ENCODE results near the gene CACNA2D1. TPM values are rescaled to one million over a fixed set of nuclear protein-coding genes. Genes with fewer than 3 reads are reported as not detected.

CACNA2D1 gene
- total RNA-seq, 4 donors from 2014 or later = 30.6 to 60.0 (median 45.7) TPM

DNA sequence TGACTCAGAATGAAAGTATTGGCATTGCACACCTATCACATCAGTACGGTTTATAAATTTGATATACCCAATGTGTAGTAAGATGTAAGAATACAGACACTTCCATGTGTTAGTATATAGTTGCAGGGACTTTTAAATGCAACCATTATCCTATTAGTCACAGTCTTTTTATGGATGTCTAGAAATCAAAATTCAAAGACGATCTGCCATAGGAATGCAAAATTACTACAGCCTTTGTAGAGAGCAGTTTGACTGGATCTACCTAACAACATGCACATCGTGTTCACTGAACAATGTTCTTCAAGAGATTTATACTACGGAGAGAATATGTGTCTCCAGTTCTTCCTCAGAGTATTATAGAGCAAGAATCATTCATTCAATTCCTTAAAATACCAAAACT lies 356.5 kb downstream of the CACNA2D1 start:
- H3K27ac ChIP-seq (replicated peaks in 1 of 4) = no peak overlapping the region
- WGBS = 92% methylated on average over 4 of the region's 4 CpGs
- intact Hi-C loops (cut with DNase I) = no loop called here
- TF ChIP-seq EP300 (IDR thresholded peaks at IDR 0.05) = no peak
- no peak for TF ChIP-seq POLR2A (IDR thresholded peaks at IDR 0.05; ENCODE audit: low read depth)
- no peak for TF ChIP-seq CTCF (IDR thresholded peaks at IDR 0.05)
- TF ChIP-seq POLR2AphosphoS5 (IDR thresholded peaks at IDR 0.05) = no peak
- H3K4me3 ChIP-seq = no peak overlapping the region
- H3K36me3 ChIP-seq = peaks cover 0 to 14% (median 3%) of the 10 kb centered on the region in 4 donors
- H3K4me1 ChIP-seq = no peaks in the 10 kb centered on the region
- H3K27me3 ChIP-seq = no peaks in the 10 kb centered on the region
- no peaks in the 10 kb centered on the region for H3K9me3 ChIP-seq
- DNase-seq (ENCODE audit: extremely low spot score) = no peak

DNA sequence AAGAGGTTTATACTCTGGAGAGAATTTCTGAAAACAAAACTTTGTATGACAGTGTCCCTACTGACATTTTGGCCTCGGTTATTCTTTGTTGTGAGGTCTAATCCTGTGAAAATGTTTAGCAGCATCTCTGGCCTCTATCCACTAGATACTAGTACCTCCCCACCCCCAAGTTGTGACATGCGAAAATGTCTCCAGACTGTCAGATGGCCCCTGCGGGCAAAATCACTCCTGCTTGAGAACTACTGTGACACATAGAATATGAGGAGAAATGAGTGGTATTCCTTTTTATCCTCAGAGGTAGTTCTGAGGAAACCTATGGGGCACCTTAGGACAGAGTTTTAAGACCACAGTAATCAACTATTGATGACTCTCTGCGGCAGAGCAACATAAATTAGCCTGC lies 358.5 kb downstream of the CACNA2D1 start:
- peaks cover 0 to 18% (median 3%) of the 10 kb centered on the region in 4 donors for H3K36me3 ChIP-seq
- no peaks in the 10 kb centered on the region for H3K27me3 ChIP-seq
- H3K4me1 ChIP-seq = peaks cover 0 to 6% (median 6%) of the 10 kb centered on the region in 4 donors
- no peaks in the 10 kb centered on the region for H3K9me3 ChIP-seq
- intact Hi-C loops (cut with DNase I) = no loop called here
- no peak for DNase-seq (ENCODE audit: extremely low spot score)
- no peak overlapping the region for H3K27ac ChIP-seq (replicated peaks in 1 of 4)
- TF ChIP-seq POLR2AphosphoS5 (IDR thresholded peaks at IDR 0.05) = no peak
- TF ChIP-seq EP300 (IDR thresholded peaks at IDR 0.05) = no peak
- no peak for TF ChIP-seq CTCF (IDR thresholded peaks at IDR 0.05)
- no peak overlapping the region for H3K4me3 ChIP-seq
- 98% methylated on average over 4 of the region's 4 CpGs for WGBS

DNA sequence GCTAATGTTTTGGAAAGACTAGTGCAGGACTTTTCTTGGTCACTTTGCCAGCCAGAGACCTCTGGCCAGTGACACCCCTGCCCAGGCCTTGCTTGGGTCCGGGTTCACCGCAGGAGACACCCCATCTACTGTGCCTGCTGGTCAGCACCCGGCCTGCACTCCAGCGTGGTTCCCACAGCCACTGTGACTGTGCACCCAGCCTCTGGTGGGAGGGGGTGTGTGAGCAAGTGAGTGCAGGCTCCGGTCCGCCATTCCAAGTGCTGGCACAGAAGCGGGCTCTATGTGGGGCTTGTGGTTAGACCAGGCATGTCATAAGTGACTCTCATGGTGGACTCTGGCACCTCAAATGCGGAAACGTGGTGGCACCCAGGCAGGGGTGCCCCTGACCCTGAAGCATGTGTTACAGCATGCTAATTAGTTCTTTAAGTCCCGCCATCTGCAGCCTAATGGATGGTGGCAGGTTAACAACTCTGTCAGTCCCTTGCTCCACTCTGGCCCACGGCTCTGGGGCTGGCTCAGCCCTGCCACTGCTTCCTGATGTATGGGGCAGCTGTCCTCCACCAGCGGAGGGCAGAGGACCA lies 361.8 kb downstream of the CACNA2D1 start:
- no peak for DNase-seq (ENCODE audit: extremely low spot score)
- Histone ChIP-seq H3K36me3 (peaks cover 0 to 18% (median 3%) of the 10 kb centered on the region in 4 donors), H3K9me3 (no peaks in the 10 kb centered on the region), H3K4me3 (no peak overlapping the region), H3K4me1 (peaks cover 0 to 6% (median 6%) of the 10 kb centered on the region in 4 donors), H3K27me3 (no peaks in the 10 kb centered on the region), H3K27ac (replicated peaks in 1 of 4) (no peak overlapping the region)
- intact Hi-C loops (cut with DNase I) = no loop called here
- 75% methylated on average over 6 of the region's 12 CpGs for WGBS
- TF ChIP-seq POLR2A (IDR thresholded peaks at IDR 0.05; ENCODE audit: low read depth) = no peak

DNA sequence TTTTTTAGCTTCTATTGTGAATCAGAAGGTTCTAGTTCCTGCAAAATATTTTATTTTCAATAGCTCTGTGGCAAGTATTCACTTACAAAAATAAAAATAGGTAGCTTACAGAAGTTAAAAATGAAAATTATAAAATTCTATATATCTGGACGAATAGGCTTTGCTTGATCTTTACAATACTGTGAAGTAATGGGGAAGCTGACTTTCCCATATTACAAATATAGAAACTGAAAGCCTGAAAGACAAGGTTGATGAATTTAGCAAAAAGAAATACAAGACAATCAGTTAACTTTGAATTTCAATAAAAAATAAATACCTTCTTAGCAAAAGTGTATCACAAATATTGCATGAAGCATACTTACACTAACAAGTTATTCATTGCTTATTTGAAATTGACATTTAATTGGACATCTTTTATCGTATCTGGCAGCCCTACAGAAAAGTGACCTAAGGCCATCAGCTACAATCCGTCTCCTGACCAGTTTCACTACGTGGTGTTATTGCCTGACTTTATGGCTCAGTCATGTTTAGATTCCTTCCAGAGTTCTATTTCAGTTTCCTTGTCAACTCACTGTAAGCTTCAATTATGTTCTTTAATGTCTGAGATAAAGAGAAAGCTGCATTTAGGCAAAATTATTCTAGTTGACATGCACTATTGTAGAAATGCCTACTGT lies 363.2 kb downstream of the CACNA2D1 start:
- H3K4me1 ChIP-seq = peaks cover 0 to 6% (median 6%) of the 10 kb centered on the region in 4 donors
- no peaks in the 10 kb centered on the region for H3K27me3 ChIP-seq
- peaks cover 0 to 18% (median 3%) of the 10 kb centered on the region in 4 donors for H3K36me3 ChIP-seq
- intact Hi-C loops (cut with DNase I) = no loop called here
- no peak overlapping the region for H3K27ac ChIP-seq (replicated peaks in 1 of 4)
- H3K9me3 ChIP-seq = no peaks in the 10 kb centered on the region
- TF ChIP-seq POLR2A (IDR thresholded peaks at IDR 0.05; ENCODE audit: low read depth) (no peak), POLR2AphosphoS5 (IDR thresholded peaks at IDR 0.05) (no peak), CTCF (IDR thresholded peaks at IDR 0.05) (no peak), EP300 (IDR thresholded peaks at IDR 0.05) (no peak)
- WGBS = 46% methylated on average over 4 of the region's 4 CpGs
- H3K4me3 ChIP-seq = no peak overlapping the region
- DNase-seq (ENCODE audit: extremely low spot score) = no peak

DNA sequence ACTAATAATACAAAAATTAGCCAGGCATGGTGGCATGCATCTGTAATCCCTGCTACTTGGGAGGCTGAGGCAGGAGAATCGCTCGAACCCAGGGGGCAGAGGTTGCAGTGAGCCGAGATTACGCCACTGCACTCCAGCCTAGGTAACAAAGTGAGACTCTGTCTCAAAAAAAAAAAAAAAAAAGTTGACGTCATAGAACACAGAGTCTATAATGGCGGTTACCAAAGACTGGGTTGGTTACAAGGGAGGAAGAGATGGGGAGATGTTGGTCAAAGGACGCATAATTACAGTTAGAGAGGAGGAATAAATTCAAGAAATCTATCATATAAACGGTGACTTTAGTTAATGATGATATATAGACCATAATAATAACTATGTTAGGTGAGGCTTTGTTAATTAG lies 364.1 kb downstream of the CACNA2D1 start:
- DNase-seq (ENCODE audit: extremely low spot score) = no peak
- no peak overlapping the region for H3K4me3 ChIP-seq
- intact Hi-C loops (cut with DNase I) = no loop called here
- no peak for TF ChIP-seq CTCF (IDR thresholded peaks at IDR 0.05)
- no peak for TF ChIP-seq POLR2A (IDR thresholded peaks at IDR 0.05; ENCODE audit: low read depth)
- no peak for TF ChIP-seq POLR2AphosphoS5 (IDR thresholded peaks at IDR 0.05)
- TF ChIP-seq EP300 (IDR thresholded peaks at IDR 0.05) = no peak
- H3K27me3 ChIP-seq = no peaks in the 10 kb centered on the region
- H3K36me3 ChIP-seq = peaks cover 0 to 17% (median 3%) of the 10 kb centered on the region in 4 donors
- 96% methylated on average over 8 of the region's 8 CpGs for WGBS
- H3K4me1 ChIP-seq = peaks cover 0 to 6% (median 6%) of the 10 kb centered on the region in 4 donors
- H3K27ac ChIP-seq (replicated peaks in 1 of 4) = no peak overlapping the region
- no peaks in the 10 kb centered on the region for H3K9me3 ChIP-seq
